Neural progenitor cell (in vitro differentiated cells): Measurements from ENCODE around the gene REG4. TPM values are rescaled to one million over a fixed set of nuclear protein-coding genes. Genes with fewer than 3 reads are reported as not detected.
A peak's percentile ranks its signal among the peaks of the same experiment; 100 is the strongest.

Source experiments
- DNase-seq: peaks from one replicate; pipeline ENCODE4 v3.0.0-alpha.2; 2016; ENCODE audit warnings: low spot score
- H2AFZ ChIP-seq: fragments of 200-600 bp; sonication (generic); replicated peaks from 2 replicates; pipeline ENCODE4 v1.6.1; 2016; ENCODE audit warnings: antibody characterized with exemption
- H3F3A ChIP-seq: fragments of 200-600 bp; sonication (generic); 2 replicates; pipeline ENCODE4 v1.6.1; 2016; ENCODE audit warnings: antibody characterized with exemption, low read depth
- H3K27ac ChIP-seq: fragments of 200-600 bp; sonication (generic); 2 replicates; pipeline ENCODE4 v1.5.1; 2016; ENCODE audit warnings: mild to moderate bottlenecking
- H3K27me3 ChIP-seq: fragments of 200-600 bp; sonication (generic); 2 replicates; pipeline ENCODE4 v1.6.1; 2016; ENCODE audit warnings: mild to moderate bottlenecking, moderate library complexity
- H3K36me3 ChIP-seq: fragments of 200-600 bp; sonication (generic); 2 replicates; pipeline ENCODE4 v1.5.1; 2016
- H3K4me1 ChIP-seq: fragments of 200-600 bp; sonication (generic); 2 replicates; pipeline ENCODE4 v1.6.1; 2016; ENCODE audit warnings: mixed run types
- H3K4me2 ChIP-seq: fragments of 200-600 bp; sonication (generic); 2 replicates; pipeline ENCODE4 v1.6.1; 2016
- H3K4me3 ChIP-seq: fragments of 200-600 bp; sonication (generic); 2 replicates; pipeline ENCODE4 v1.5.1; 2016
- H3K79me2 ChIP-seq: fragments of 200-600 bp; sonication (generic); 2 replicates; pipeline ENCODE4 v1.6.1; 2016; ENCODE audit warnings: low read depth
- H3K9ac ChIP-seq: fragments of 200-600 bp; sonication (generic); 2 replicates; pipeline ENCODE4 v1.6.1; 2016
- H3K9me3 ChIP-seq: fragments of 200-600 bp; sonication (generic); 2 replicates; pipeline ENCODE4 v1.5.1; 2016; ENCODE audit warnings: low read depth
- H4K20me1 ChIP-seq: fragments of 200-600 bp; sonication (generic); 2 replicates; pipeline ENCODE4 v1.6.1; 2016; ENCODE audit warnings: low read depth
- H3K27ac Mint-ChIP-seq: 3 replicates; pipeline ENCODE4 v1.8.0; 2021; ENCODE audit warnings: mixed read lengths
- H3K27me3 Mint-ChIP-seq: 2 replicates; pipeline ENCODE4 v1.8.0; 2022; ENCODE audit warnings: low read depth, mild to moderate bottlenecking, inconsistent platforms, moderate library complexity, mixed read lengths; ENCODE audit not compliant: insufficient read depth
- H3K36me3 Mint-ChIP-seq: 3 replicates; pipeline ENCODE4 v1.8.0; 2021; ENCODE audit warnings: mixed read lengths
- H3K4me1 Mint-ChIP-seq: 3 replicates; pipeline ENCODE4 v1.8.0; 2021; ENCODE audit warnings: mixed read lengths
- H3K4me3 Mint-ChIP-seq: 3 replicates; pipeline ENCODE4 v1.8.0; 2021; ENCODE audit warnings: mild to moderate bottlenecking, moderate library complexity, mixed read lengths
- H3K9me3 Mint-ChIP-seq: 3 replicates; pipeline ENCODE4 v1.8.0; 2020; ENCODE audit warnings: mixed read lengths
- CTCF ChIP-seq: fragments of 200-600 bp; sonication (generic); IDR thresholded peaks from 2 replicates; pipeline ENCODE4 v1.5.1; 2017; ENCODE audit warnings: antibody characterized with exemption, mild to moderate bottlenecking
- EZH2 ChIP-seq: fragments of 200-600 bp; sonication (generic); IDR thresholded peaks from 2 replicates; pipeline ENCODE4 v1.6.1; 2017; ENCODE audit warnings: antibody characterized with exemption, mild to moderate bottlenecking, moderate library complexity
- EZH2phosphoT487 ChIP-seq: fragments of 200-600 bp; sonication (generic); IDR thresholded peaks from 2 replicates; pipeline ENCODE4 v1.6.1; 2017; ENCODE audit warnings: antibody characterized with exemption
- total RNA-seq: library from RNA; depleted of rRNA; stranded (reverse); fragments of >200 nt; gene quantifications from 2 replicates; pipeline ENCODE4 v1.2.3, GENCODE V29; 2015; ENCODE audit warnings: low replicate concordance

REG4 gene
- total RNA-seq, 1 donor from 2014 or later = not detected

DNA sequence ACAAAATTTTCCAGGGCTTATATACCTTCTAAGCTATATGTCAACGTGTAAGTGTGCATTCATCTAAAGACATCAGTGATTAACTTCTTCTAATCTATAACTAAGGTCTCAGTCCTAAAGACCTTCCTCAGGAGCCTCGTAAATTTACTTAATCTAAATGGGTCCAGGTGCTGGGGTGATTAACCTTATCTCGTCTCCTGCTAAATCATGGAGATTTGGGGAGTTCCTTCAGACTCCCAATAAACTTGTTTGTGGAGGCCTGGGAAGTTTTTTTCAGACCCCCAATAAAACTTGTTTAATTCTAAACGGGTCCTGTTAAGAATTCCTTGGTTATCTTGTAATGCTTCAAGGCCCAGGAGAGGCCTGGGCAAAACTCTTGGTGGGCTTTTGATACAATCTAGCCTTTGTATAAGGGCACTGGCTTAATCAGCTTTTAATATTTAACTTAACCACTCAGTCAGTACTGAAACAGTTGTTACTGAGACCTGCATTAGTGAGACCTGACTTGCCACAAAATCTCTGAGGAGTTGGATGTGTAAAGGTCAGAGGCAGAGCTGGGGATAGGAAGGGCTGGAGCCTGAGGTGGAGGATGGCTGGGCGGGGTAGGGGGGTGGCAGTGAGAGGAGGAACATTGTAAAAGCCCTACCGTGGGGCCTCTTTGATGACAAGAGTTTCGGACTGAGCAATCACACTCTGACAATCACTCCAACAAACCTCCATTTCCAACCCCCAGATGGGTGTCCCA, 36.3 kb downstream of the REG4 start:
- peaks cover 26% of the 10 kb centered on the region for H3K4me1 Mint-ChIP-seq
- Histone ChIP-seq H3K36me3 (no peaks in the 10 kb centered on the region), H2AFZ (no peak overlapping the region), H3K4me3 (no peak overlapping the region), H3F3A (peaks cover 22% of the 10 kb centered on the region), H3K27ac (peak overlapping the region; percentile 6), H4K20me1 (no peaks in the 10 kb centered on the region), H3K79me2 (no peaks in the 10 kb centered on the region), H3K27me3 (no peaks in the 10 kb centered on the region), H3K9ac (no peak overlapping the region), H3K9me3 (no peaks in the 10 kb centered on the region), H3K4me1 (peaks cover 39% of the 10 kb centered on the region), H3K4me2 (peak overlapping the region; percentile 65)
- H3K27ac Mint-ChIP-seq = no peak overlapping the region
- H3K9me3 Mint-ChIP-seq = no peaks in the 10 kb centered on the region
- no peak for DNase-seq
- no peak for TF ChIP-seq CTCF
- TF ChIP-seq EZH2phosphoT487 = no peak
- TF ChIP-seq EZH2 = no peak
- H3K27me3 Mint-ChIP-seq = no peaks in the 10 kb centered on the region
- no peak overlapping the region for H3K4me3 Mint-ChIP-seq
- H3K36me3 Mint-ChIP-seq = no peaks in the 10 kb centered on the region

DNA sequence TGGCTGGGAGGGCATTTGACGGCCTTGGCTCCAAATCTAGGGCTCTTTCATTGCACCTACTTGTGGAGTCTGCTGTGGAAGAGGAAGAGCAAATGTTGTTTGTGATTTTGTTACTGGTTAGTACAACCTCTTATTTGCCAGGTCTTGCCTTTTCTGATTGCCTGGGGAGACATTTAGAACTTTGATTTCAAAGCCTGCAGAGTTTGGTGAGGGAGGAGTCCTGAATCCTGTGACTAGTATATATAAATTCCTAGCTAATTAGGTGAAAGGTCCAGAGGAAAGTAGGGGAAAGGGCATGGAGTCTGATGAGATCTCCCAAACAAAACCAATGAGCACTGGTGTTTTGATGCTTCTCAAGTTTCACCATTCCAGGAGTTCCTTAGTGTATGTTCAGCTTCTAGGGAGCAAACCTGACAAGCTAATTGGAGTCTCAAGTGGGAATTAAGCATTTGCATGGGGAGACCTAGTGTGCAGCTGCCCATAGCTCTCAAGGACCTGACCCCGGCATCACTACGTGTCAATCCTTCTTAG, 37.5 kb downstream of the REG4 start:
- Mint-ChIP-seq H3K27ac (no peak overlapping the region), H3K36me3 (no peaks in the 10 kb centered on the region), H3K9me3 (no peaks in the 10 kb centered on the region), H3K4me3 (no peak overlapping the region), H3K27me3 (no peaks in the 10 kb centered on the region), H3K4me1 (peaks cover 22% of the 10 kb centered on the region)
- Histone ChIP-seq H3K4me2 (peak overlapping the region; percentile 65), H3K27me3 (no peaks in the 10 kb centered on the region), H3K9ac (no peak overlapping the region), H3K36me3 (no peaks in the 10 kb centered on the region), H3K4me3 (peak overlapping the region; percentile 2), H3K9me3 (no peaks in the 10 kb centered on the region), H3K4me1 (peaks cover 41% of the 10 kb centered on the region), H3K27ac (peak overlapping the region; percentile 77), H3F3A (peaks cover 22% of the 10 kb centered on the region), H2AFZ (no peak overlapping the region), H3K79me2 (no peaks in the 10 kb centered on the region), H4K20me1 (no peaks in the 10 kb centered on the region)
- DNase-seq = peak; percentile 89
- TF ChIP-seq EZH2 (no peak), EZH2phosphoT487 (no peak), CTCF (no peak)

- Histone ChIP-seq H3K79me2 (no peaks in the 10 kb centered on the region), H3K4me3 (no peak overlapping the region), H3K9me3 (no peaks in the 10 kb centered on the region), H3K27ac (no peak overlapping the region), H3K36me3 (no peaks in the 10 kb centered on the region), H3K27me3 (no peaks in the 10 kb centered on the region), H2AFZ (no peak overlapping the region), H3F3A (peaks cover 22% of the 10 kb centered on the region), H3K4me1 (peaks cover 47% of the 10 kb centered on the region), H3K4me2 (no peak overlapping the region), H3K9ac (no peak overlapping the region), H4K20me1 (no peaks in the 10 kb centered on the region)
- Mint-ChIP-seq H3K4me3 (no peak overlapping the region), H3K27me3 (no peaks in the 10 kb centered on the region), H3K27ac (no peak overlapping the region), H3K9me3 (peaks cover under 1% of the 10 kb centered on the region), H3K36me3 (no peaks in the 10 kb centered on the region), H3K4me1 (peaks cover 27% of the 10 kb centered on the region)
- TF ChIP-seq EZH2phosphoT487 = no peak
- TF ChIP-seq CTCF = no peak
- TF ChIP-seq EZH2 = no peak
- no peak for DNase-seq
Observed at GRCh38 chr1:119772298-119772697, 39.0 kb downstream of the REG4 start.
